B cell (primary cell): ENCODE data around the gene ZNF718. TPM values are rescaled to one million over a fixed set of nuclear protein-coding genes. Genes with fewer than 3 reads are reported as not detected.
"Not testable (repeated sequence)": the region's sequence is repeated elsewhere in the genome, so short reads cannot be mapped to it uniquely, and the experiment has no call there.

Experiments
- ATAC-seq: fragments of 200-7000 bp; cut with Tn5 transposase; one replicate; pipeline ENCODE4 v1.10.0; 2021; ENCODE audit warnings: low read depth, mild to moderate bottlenecking, moderate number of reproducible peaks, moderate library complexity
- CTCF ChIA-PET: fragments of 350-600 bp; sonication (Branson Sonifier 250); formaldehyde crosslinking; loops from one replicate; lab custom pipeline; 2021; ENCODE audit warnings: antibody characterized with exemption, inconsistent platforms; lab: Charles Lee
- POLR2A ChIA-PET: fragments of 350-600 bp; sonication (Branson Sonifier 250); formaldehyde crosslinking; loops from one replicate; lab custom pipeline; 2021; ENCODE audit warnings: antibody characterized with exemption; lab: Charles Lee
- DNase-seq: peaks from one replicate; pipeline ENCODE4 v3.0.0; 2013
- H2AFZ ChIP-seq: 2 replicates; pipeline ENCODE4 v1.6.1; 2012; ENCODE audit warnings: mild to moderate bottlenecking, low read depth, low read length; ENCODE audit not compliant: insufficient read depth, poor library complexity, severe bottlenecking
- H3K27ac ChIP-seq, 2 donors: 1 replicate in 1 of 2; 2 replicates in 1 of 2; pipeline ENCODE4 v1.5.1; 2012 to 2013; ENCODE audit warnings: low read length in 2 of 2, mild to moderate bottlenecking in 2 of 2, moderate library complexity in 1 of 2
- H3K27me3 ChIP-seq, 4 experiments: fragments of 200-600 bp in 1 of 4; sonication (generic) in 1 of 4; replicated peaks in 1 of 4; 1 replicate in 2 of 4; 2 replicates in 2 of 4; pipeline versions ENCODE4 v1.6.1 to v1.7.0; 2013 to 2016; ENCODE audit warnings: low read length in 3 of 4, mild to moderate bottlenecking in 2 of 4, mixed read lengths in 1 of 4, moderate library complexity in 1 of 4; ENCODE audit not compliant: insufficient read depth in 4 of 4, control insufficient read depth in 3 of 4; ENCODE audit errors: control extremely low read depth in 1 of 4
- H3K36me3 ChIP-seq, 2 experiments: replicated peaks in 1 of 2; 1 replicate in 1 of 2; 2 replicates in 1 of 2; pipeline versions ENCODE4 v1.6.1 to v1.7.1; 2013; ENCODE audit warnings: low read length in 1 of 2; ENCODE audit not compliant: insufficient read depth in 2 of 2, control insufficient read depth in 1 of 2; ENCODE audit errors: control extremely low read depth in 1 of 2, extremely low read depth in 1 of 2
- H3K4me1 ChIP-seq, 2 donors: fragments of 200-600 bp in 1 of 2; sonication (generic) in 1 of 2; 1 replicate in 1 of 2; 2 replicates in 1 of 2; pipeline versions ENCODE4 v1.5.1 to v1.6.1; 2013 to 2017; ENCODE audit warnings: low read length in 2 of 2; ENCODE audit not compliant: control insufficient read depth in 2 of 2, insufficient read depth in 2 of 2
- H3K4me2 ChIP-seq: replicated peaks from 2 replicates; pipeline ENCODE3; 2012; ENCODE audit warnings: mild to moderate bottlenecking, low read depth, low read length; ENCODE audit not compliant: poor library complexity, severe bottlenecking
- H3K4me3 ChIP-seq, 5 experiments: fragments of 200-600 bp in 1 of 5; sonication (generic) in 1 of 5; 1 replicate in 3 of 5; 2 replicates in 2 of 5; pipeline versions ENCODE4 v1.5.1 to v1.7.0; 2011 to 2016; ENCODE audit warnings: low read length in 4 of 5, mild to moderate bottlenecking in 4 of 5, low read depth in 2 of 5, control low read depth in 1 of 5, moderate library complexity in 1 of 5; ENCODE audit not compliant: insufficient read depth in 1 of 5; ENCODE audit errors: control extremely low read depth in 1 of 5, extremely low read depth in 1 of 5
- H3K79me2 ChIP-seq: fragments of 200-600 bp; sonication (generic); one replicate; pipeline ENCODE4 v1.6.0; 2016; ENCODE audit warnings: low read length; ENCODE audit not compliant: control insufficient read depth, insufficient read depth
- H3K9ac ChIP-seq: fragments of 200-600 bp; sonication (generic); 2 replicates; pipeline ENCODE4 v1.6.1; 2017; ENCODE audit warnings: mild to moderate bottlenecking, low read length, moderate library complexity
- H3K9me3 ChIP-seq, 3 donors: one replicate each; pipeline versions ENCODE4 v1.6.1 to v1.7.1; 2013; ENCODE audit warnings: low read length in 2 of 3; ENCODE audit not compliant: control insufficient read depth in 2 of 3, insufficient read depth in 1 of 3; ENCODE audit errors: control extremely low read depth in 1 of 3
- H4K20me1 ChIP-seq: 2 replicates; pipeline ENCODE4 v1.6.0; 2012; ENCODE audit warnings: mild to moderate bottlenecking, low read length; ENCODE audit not compliant: insufficient read depth, control insufficient read depth, poor library complexity, severe bottlenecking
- H3K27ac Mint-ChIP-seq: one replicate; pipeline ENCODE4 v1.8.0; 2021; ENCODE audit warnings: mixed read lengths
- H3K27me3 Mint-ChIP-seq: one replicate; pipeline ENCODE4 v1.8.0; 2021; ENCODE audit warnings: mixed read lengths
- H3K4me1 Mint-ChIP-seq: one replicate; pipeline ENCODE4 v1.8.0; 2021; ENCODE audit warnings: mixed read lengths
- H3K4me3 Mint-ChIP-seq: one replicate; pipeline ENCODE4 v1.8.0; 2021; ENCODE audit warnings: mixed read lengths
- H3K9me3 Mint-ChIP-seq: one replicate; pipeline ENCODE4 v1.8.0; 2022; ENCODE audit warnings: mixed read lengths; ENCODE audit not compliant: insufficient read depth
- EZH2 ChIP-seq: IDR thresholded peaks from 2 replicates; pipeline ENCODE4 v1.6.1; 2012; ENCODE audit warnings: borderline replicate concordance, low read depth, mild to moderate bottlenecking, moderate library complexity, low read length; ENCODE audit not compliant: insufficient read depth, poor library complexity, severe bottlenecking
- WGBS: methylation state at CpG from one replicate; pipeline ENCODE4 v1.1.5; 2013; ENCODE audit warnings: missing lambda C conversion rate; ENCODE audit not compliant: insufficient coverage; 5-methylcytosine and 5-hydroxymethylcytosine counted together
- intact Hi-C: fragments of 100-400 bp; cut with micrococcal nuclease; formaldehyde crosslinking; loops from one replicate; pipeline ENCODE4 v1.10.0; 2022
- polyA plus RNA-seq: library from polyadenylated mRNA; depleted of rRNA; stranded (reverse); fragments of >200 nt; gene quantifications from 2 replicates; pipeline ENCODE4 v1.2.3, GENCODE V29; 2012
- total RNA-seq, 2 donors: library from RNA; stranded (reverse); fragments of 120-200 nt in 1 of 2; gene quantifications; 1 replicate in 1 of 2; 2 replicates in 1 of 2; pipeline versions ENCODE4 v1.2.3 to v1.2.4, GENCODE V29; 2013 to 2022

The ZNF718 gene
- total and polyA plus RNA-seq, 2 donors (not counting 1 experiment from before 2014, with no cell fraction given), result 5.3 to 18.0 TPM

DNA sequence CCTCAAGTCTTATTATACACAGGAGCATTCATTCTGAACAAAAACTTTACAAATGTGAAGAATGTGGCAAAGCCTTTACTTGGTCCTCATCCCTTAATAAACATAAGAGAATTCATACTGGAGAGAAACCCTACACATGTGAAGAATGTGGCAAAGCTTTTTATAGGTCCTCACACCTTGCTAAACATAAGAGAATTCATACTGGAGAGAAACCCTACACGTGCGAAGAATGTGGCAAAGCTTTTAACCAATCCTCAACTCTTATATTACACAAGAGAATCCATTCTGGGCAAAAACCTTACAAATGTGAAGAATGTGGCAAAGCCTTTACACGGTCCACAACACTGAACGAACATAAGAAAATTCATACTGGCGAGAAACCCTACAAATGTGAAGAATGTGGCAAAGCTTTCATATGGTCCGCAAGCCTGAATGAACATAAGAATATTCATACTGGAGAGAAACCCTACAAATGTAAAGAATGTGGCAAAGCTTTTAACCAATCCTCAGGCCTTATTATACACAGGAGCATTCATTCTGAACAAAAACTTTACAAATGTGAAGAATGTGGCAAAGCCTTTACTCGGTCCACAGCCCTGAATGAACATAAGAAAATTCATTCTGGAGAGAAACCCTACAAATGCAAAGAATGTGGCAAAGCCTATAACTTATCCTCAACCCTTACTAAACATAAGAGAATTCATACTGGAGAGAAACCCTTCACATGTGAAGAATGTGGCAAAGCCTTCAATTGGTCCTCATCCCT is 37.6 kb upstream of the ZNF718 start:
- peak overlapping the region in 1 of 5 experiments; percentile 21 for H3K4me3 ChIP-seq
- H2AFZ ChIP-seq, intact Hi-C loops, H3K4me1 ChIP-seq, POLR2A ChIA-PET, H3K4me3 Mint-ChIP-seq, H3K27ac ChIP-seq, DNase-seq, CTCF ChIA-PET, H3K79me2 ChIP-seq, H3K4me1 Mint-ChIP-seq, H3K27me3 ChIP-seq, H3K4me2 ChIP-seq, ATAC-seq, H3K27ac Mint-ChIP-seq, H4K20me1 ChIP-seq, H3K27me3 Mint-ChIP-seq, H3K9ac ChIP-seq: not testable (repeated sequence)
- 100% methylated on average over 3 of the region's 7 CpGs for WGBS
- H3K9me3 ChIP-seq, result peaks cover 30 to 76% (median 65%) of the 10 kb centered on the region in 3 donors
- H3K9me3 Mint-ChIP-seq, result peaks cover 37% of the 10 kb centered on the region
- peaks cover 0 to 24% of the 10 kb centered on the region in 2 experiments for H3K36me3 ChIP-seq

DNA sequence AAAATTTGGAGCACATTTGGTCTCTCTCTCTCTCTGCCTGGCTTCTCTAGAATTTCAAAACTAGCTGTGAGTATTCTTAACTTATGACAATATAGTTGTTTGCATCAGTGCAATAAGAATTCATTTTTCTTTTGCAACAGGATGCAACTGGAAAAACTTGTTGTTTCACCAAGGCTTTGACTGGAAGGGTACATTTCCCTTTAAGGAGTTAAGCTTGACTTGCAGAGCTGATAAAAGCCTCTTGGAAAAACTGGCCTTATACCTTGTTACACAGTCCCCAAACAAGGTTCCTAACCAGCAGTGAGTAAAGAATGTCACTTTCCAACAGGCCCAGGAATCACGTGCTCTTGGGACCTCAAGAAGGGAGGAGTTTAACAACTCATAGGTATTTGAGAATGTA is 25.9 kb upstream of the ZNF718 start:
- Mint-ChIP-seq H3K27me3 (no peaks in the 10 kb centered on the region), H3K4me3 (no peak overlapping the region), H3K27ac (no peak overlapping the region), H3K9me3 (peaks cover 6% of the 10 kb centered on the region), H3K4me1 (no peaks in the 10 kb centered on the region)
- H3K4me1 ChIP-seq, result no peaks in the 10 kb centered on the region
- TF ChIP-seq EZH2, result no peak
- ChIA-PET POLR2A (no interaction called here), CTCF (no interaction called here)
- no peaks in the 10 kb centered on the region for H3K36me3 ChIP-seq
- no peak overlapping the region for H3K4me2 ChIP-seq
- peaks cover 31 to 67% (median 53%) of the 10 kb centered on the region in 3 donors for H3K9me3 ChIP-seq
- WGBS, result no CpG with 5 or more reads among the region's 1 CpG
- H4K20me1 ChIP-seq, result no peaks in the 10 kb centered on the region
- no peak overlapping the region for H3K27ac ChIP-seq
- no peak overlapping the region for H3K9ac ChIP-seq
- no peak for ATAC-seq
- no peaks in the 10 kb centered on the region for H3K27me3 ChIP-seq
- H3K4me3 ChIP-seq, result no peak overlapping the region
- H2AFZ ChIP-seq, result no peak overlapping the region
- no peaks in the 10 kb centered on the region for H3K79me2 ChIP-seq
- DNase-seq, result no peak
- intact Hi-C loops, result no loop called here
